WI38 (cell line): Measurements from ENCODE around the gene FANCI.

Source experiments
- H3K4me3 ChIP-seq: 2 replicates; pipeline ENCODE4 v1.5.1; 2011; ENCODE audit warnings: low read depth, mild to moderate bottlenecking, control low read depth, low read length
- CTCF ChIP-seq: IDR thresholded peaks from 2 replicates; pipeline ENCODE4 v1.5.1; 2012; ENCODE audit warnings: low read depth, mild to moderate bottlenecking, control low read depth, low read length

The FANCI gene

GRCh38 chr15:89341316-89342005, 97.7 kb downstream of the FANCI start:
- H3K4me3 ChIP-seq = no peak overlapping the region
- no peak for TF ChIP-seq CTCF

GRCh38 chr15:89342840-89343239, 99.1 kb downstream of the FANCI start:
- no peak for TF ChIP-seq CTCF
- H3K4me3 ChIP-seq = no peak overlapping the region

GRCh38 chr15:89345248-89345647, 101.5 kb downstream of the FANCI start:
- no peak for TF ChIP-seq CTCF
- no peak overlapping the region for H3K4me3 ChIP-seq

GRCh38 chr15:89346516-89347231, 102.9 kb downstream of the FANCI start:
- TF ChIP-seq CTCF = no peak
- H3K4me3 ChIP-seq = no peak overlapping the region

- no peak for TF ChIP-seq CTCF
- H3K4me3 ChIP-seq = no peak overlapping the region
These were observed 105.4 kb downstream of the FANCI start for GRCh38 chr15:89349206-89349558.

GRCh38 chr15:89352476-89352875, 108.7 kb downstream of the FANCI start:
- no peak overlapping the region for H3K4me3 ChIP-seq
- TF ChIP-seq CTCF = no peak

- no peak overlapping the region for H3K4me3 ChIP-seq
- TF ChIP-seq CTCF = no peak
These were observed 110.2 kb downstream of the FANCI start for GRCh38 chr15:89353991-89354390.
